DND-41 (cell line): Measurements from ENCODE around the gene CACNA2D4.

Experiments
- ATAC-seq: fragments of 200-7000 bp; cut with Tn5 transposase; 3 replicates; pipeline ENCODE4 v1.9.1; 2021; ENCODE audit warnings: low read depth; ENCODE audit not compliant: insufficient read depth
- DNase-seq: peaks from one replicate; pipeline ENCODE4 v3.0.0-alpha.2; 2020
- H2AFZ ChIP-seq: 2 replicates; pipeline ENCODE4 v1.6.0; 2012; ENCODE audit warnings: low read depth, low read length
- H3K27ac ChIP-seq: 2 replicates; pipeline ENCODE4 v1.5.1; 2012; ENCODE audit warnings: low read length, inconsistent platforms
- H3K27me3 ChIP-seq: fragments of 200-600 bp; sonication (generic); 2 replicates; pipeline ENCODE4 v1.6.0; 2012; ENCODE audit warnings: low read length, mild to moderate bottlenecking, inconsistent platforms; ENCODE audit not compliant: insufficient read depth, poor library complexity
- H3K36me3 ChIP-seq: 2 replicates; pipeline ENCODE4 v1.5.1; 2012; ENCODE audit warnings: low read length, inconsistent platforms; ENCODE audit not compliant: insufficient read depth
- H3K4me1 ChIP-seq: 2 replicates; pipeline ENCODE4 v1.5.1; 2012; ENCODE audit warnings: mild to moderate bottlenecking, low read length; ENCODE audit not compliant: insufficient read depth
- H3K4me2 ChIP-seq: 2 replicates; pipeline ENCODE4 v1.6.0; 2012; ENCODE audit warnings: mild to moderate bottlenecking, moderate library complexity, low read length, inconsistent platforms; ENCODE audit not compliant: insufficient read depth
- H3K4me3 ChIP-seq, 2 experiments: fragments of 200-600 bp in 1 of 2; shearing (Covaris generic) in 1 of 2; 2 replicates each; pipeline ENCODE4 v1.5.1; 2012 to 2016; ENCODE audit warnings: inconsistent platforms in 2 of 2, low read length in 2 of 2, mild to moderate bottlenecking in 2 of 2, low read depth in 1 of 2, moderate library complexity in 1 of 2
- H3K79me2 ChIP-seq: 2 replicates; pipeline ENCODE4 v1.6.0; 2012; ENCODE audit warnings: low read length, inconsistent platforms; ENCODE audit not compliant: insufficient read depth
- H3K9ac ChIP-seq: 2 replicates; pipeline ENCODE4 v1.6.0; 2012; ENCODE audit warnings: low read depth, mild to moderate bottlenecking, inconsistent platforms, low read length, moderate library complexity
- H3K9me3 ChIP-seq: 2 replicates; pipeline ENCODE4 v1.5.1; 2012; ENCODE audit warnings: low read length, moderate library complexity, mild to moderate bottlenecking, inconsistent platforms; ENCODE audit not compliant: insufficient read depth, severe bottlenecking
- H4K20me1 ChIP-seq: 2 replicates; pipeline ENCODE4 v1.6.0; 2012; ENCODE audit warnings: low read length; ENCODE audit not compliant: insufficient read depth
- CTCF ChIP-seq: IDR thresholded peaks from 2 replicates; pipeline ENCODE4 v1.5.1; 2012; ENCODE audit warnings: borderline replicate concordance, low read length, moderate library complexity, mild to moderate bottlenecking; ENCODE audit not compliant: poor library complexity, severe bottlenecking; ENCODE audit errors: extremely low read depth
- EZH2 ChIP-seq: IDR thresholded peaks from 3 replicates; pipeline ENCODE4 v1.6.1; 2012; ENCODE audit warnings: borderline replicate concordance, low read depth, mild to moderate bottlenecking, moderate library complexity, low read length, inconsistent platforms; ENCODE audit not compliant: severe bottlenecking

The CACNA2D4 gene

GRCh38 chr12:1827826-1828805 lies 90.3 kb downstream of the CACNA2D4 start:
- H3K4me3 ChIP-seq = no peak overlapping the region
- H4K20me1 ChIP-seq = no peaks in the 10 kb centered on the region
- no peaks in the 10 kb centered on the region for H3K79me2 ChIP-seq
- TF ChIP-seq CTCF = no peak
- TF ChIP-seq EZH2 = no peak
- H3K4me2 ChIP-seq = no peak overlapping the region
- H3K9ac ChIP-seq = no peak overlapping the region
- no peak for ATAC-seq
- H3K27me3 ChIP-seq = peaks cover 8% of the 10 kb centered on the region
- H3K36me3 ChIP-seq = no peaks in the 10 kb centered on the region
- H2AFZ ChIP-seq = no peak overlapping the region
- no peaks in the 10 kb centered on the region for H3K9me3 ChIP-seq
- no peak overlapping the region for H3K27ac ChIP-seq
- DNase-seq = no peak
- H3K4me1 ChIP-seq = no peaks in the 10 kb centered on the region

GRCh38 chr12:1826867-1827705 lies 91.4 kb downstream of the CACNA2D4 start:
- Histone ChIP-seq H3K79me2 (no peaks in the 10 kb centered on the region), H2AFZ (no peak overlapping the region), H3K27me3 (peaks cover 13% of the 10 kb centered on the region), H3K4me3 (no peak overlapping the region), H3K27ac (no peak overlapping the region), H3K9me3 (no peaks in the 10 kb centered on the region), H3K4me2 (no peak overlapping the region), H3K36me3 (no peaks in the 10 kb centered on the region), H3K9ac (no peak overlapping the region), H3K4me1 (no peaks in the 10 kb centered on the region), H4K20me1 (no peaks in the 10 kb centered on the region)
- TF ChIP-seq CTCF = no peak
- no peak for TF ChIP-seq EZH2
- no peak for DNase-seq
- no peak for ATAC-seq

GRCh38 chr12:1826401-1826800 lies 92.1 kb downstream of the CACNA2D4 start:
- TF ChIP-seq EZH2 = no peak
- no peak for TF ChIP-seq CTCF
- peaks cover 20% of the 10 kb centered on the region for H3K27me3 ChIP-seq
- H3K36me3 ChIP-seq = no peaks in the 10 kb centered on the region
- no peak overlapping the region for H3K27ac ChIP-seq
- no peak overlapping the region for H3K9ac ChIP-seq
- ATAC-seq = no peak
- no peak overlapping the region for H3K4me2 ChIP-seq
- peaks cover 3% of the 10 kb centered on the region; the same call in 1 of the 2 replicates for H4K20me1 ChIP-seq
- H3K4me3 ChIP-seq = no peak overlapping the region
- H2AFZ ChIP-seq = no peak overlapping the region
- H3K4me1 ChIP-seq = no peaks in the 10 kb centered on the region
- no peak for DNase-seq
- H3K79me2 ChIP-seq = no peaks in the 10 kb centered on the region
- H3K9me3 ChIP-seq = no peaks in the 10 kb centered on the region
